WTC11 (cell line): Measurements from ENCODE around the gene HERC2. TPM values are rescaled to one million over a fixed set of nuclear protein-coding genes. Genes with fewer than 3 reads are reported as not detected.

ENCODE experiments used
- ATAC-seq: fragments of 200-7000 bp; cut with Tn5 transposase; 2 replicates; pipeline ENCODE4 v1.10.0; 2021; ENCODE audit warnings: mild to moderate bottlenecking, moderate library complexity
- CTCF ChIA-PET: fragments of 300-600 bp; sonication (Branson Sonifier 250); formaldehyde crosslinking; loops from one replicate; lab custom pipeline; 2021; ENCODE audit warnings: antibody characterized with exemption; lab: Charles Lee
- POLR2A ChIA-PET: fragments of 350-600 bp; sonication (Branson Sonifier 250); formaldehyde crosslinking; loops from one replicate; lab custom pipeline; 2021; ENCODE audit warnings: antibody characterized with exemption; lab: Charles Lee
- DNase-seq: peaks from one replicate; pipeline ENCODE4 v3.0.0; 2021; ENCODE audit warnings: low spot score
- H3K27ac Mint-ChIP-seq: 2 replicates; pipeline ENCODE4 v1.8.0; 2021; ENCODE audit warnings: mixed read lengths
- H3K27me3 Mint-ChIP-seq: 2 replicates; pipeline ENCODE4 v1.8.0; 2021; ENCODE audit warnings: low read depth, mild to moderate bottlenecking, moderate library complexity, mixed read lengths
- H3K36me3 Mint-ChIP-seq: 2 replicates; pipeline ENCODE4 v1.8.0; 2021; ENCODE audit warnings: mixed read lengths
- H3K4me1 Mint-ChIP-seq: 2 replicates; pipeline ENCODE4 v1.8.0; 2022; ENCODE audit warnings: mixed read lengths
- H3K4me3 Mint-ChIP-seq: 2 replicates; pipeline ENCODE4 v1.8.0; 2021; ENCODE audit warnings: mild to moderate bottlenecking, moderate library complexity, mixed read lengths
- H3K9me3 Mint-ChIP-seq: 2 replicates; pipeline ENCODE4 v1.8.0; 2021; ENCODE audit warnings: mixed read lengths
- ESRRA ChIP-seq: sonication (generic); formaldehyde crosslinking; IDR thresholded peaks from 2 replicates; pipeline ENCODE4 v1.8.1; 2022; ENCODE audit warnings: mild to moderate bottlenecking, missing genetic modification reagents, borderline replicate concordance
- FOXJ3 ChIP-seq: sonication (generic); formaldehyde crosslinking; IDR thresholded peaks from 2 replicates; pipeline ENCODE4 v1.9.0; 2021; ENCODE audit warnings: missing genetic modification reagents, mild to moderate bottlenecking, borderline replicate concordance
- FOXK1 ChIP-seq: sonication (generic); formaldehyde crosslinking; IDR thresholded peaks from 2 replicates; pipeline ENCODE4 v1.8.0; 2022; ENCODE audit warnings: mild to moderate bottlenecking, moderate library complexity, missing genetic modification reagents
- FOXP1 ChIP-seq: sonication (generic); formaldehyde crosslinking; IDR thresholded peaks from 2 replicates; pipeline ENCODE4 v1.8.0; 2022; ENCODE audit warnings: missing genetic modification reagents, mild to moderate bottlenecking, moderate library complexity, borderline replicate concordance
- GTF2I ChIP-seq: fragments of 250-450 bp; sonication (Bioruptor Pico); conservative IDR thresholded peaks from 2 replicates; pipeline ENCODE4 v1.4.0; 2021; ENCODE audit warnings: mild to moderate bottlenecking
- MXD4 ChIP-seq: fragments of 250-450 bp; sonication (Bioruptor Pico); IDR thresholded peaks from 2 replicates; pipeline ENCODE4 v1.8.0; 2021; ENCODE audit warnings: mild to moderate bottlenecking, moderate library complexity, borderline replicate concordance
- NFE2L1 ChIP-seq: sonication (generic); formaldehyde crosslinking; IDR thresholded peaks from 2 replicates; pipeline ENCODE4 v1.8.1; 2023; ENCODE audit warnings: missing genetic modification reagents
- NFYB ChIP-seq: sonication (generic); formaldehyde crosslinking; conservative IDR thresholded peaks from 2 replicates; pipeline ENCODE4 v1.8.0; 2022; ENCODE audit warnings: low read depth, missing genetic modification reagents
- NR3C1 ChIP-seq: sonication (generic); formaldehyde crosslinking; conservative IDR thresholded peaks from 2 replicates; pipeline ENCODE4 v1.8.1; 2023; ENCODE audit warnings: low read depth, mild to moderate bottlenecking, missing genetic modification reagents
- PRRX2 ChIP-seq: fragments of 250-450 bp; sonication (Bioruptor Pico); IDR thresholded peaks from 2 replicates; pipeline ENCODE4 v1.8.0; 2021; ENCODE audit warnings: mild to moderate bottlenecking
- SMAD3 ChIP-seq: sonication (generic); formaldehyde crosslinking; IDR thresholded peaks from 2 replicates; pipeline ENCODE4 v1.8.0; 2022; ENCODE audit warnings: missing genetic modification reagents, mild to moderate bottlenecking, borderline replicate concordance
- SP1 ChIP-seq: sonication (generic); formaldehyde crosslinking; conservative IDR thresholded peaks from 2 replicates; pipeline ENCODE4 v1.8.1; 2022; ENCODE audit warnings: missing genetic modification reagents
- TEAD4 ChIP-seq: sonication (generic); formaldehyde crosslinking; IDR thresholded peaks from 2 replicates; pipeline ENCODE4 v1.8.0; 2022; ENCODE audit warnings: mild to moderate bottlenecking, missing genetic modification reagents
- ZNF138 ChIP-seq: sonication (generic); formaldehyde crosslinking; conservative IDR thresholded peaks from 2 replicates; pipeline ENCODE4 v1.8.1; 2022; ENCODE audit warnings: mild to moderate bottlenecking, moderate library complexity, missing genetic modification reagents
- ZNF263 ChIP-seq: sonication (generic); formaldehyde crosslinking; IDR thresholded peaks from 2 replicates; pipeline ENCODE4 v1.8.1; 2022; ENCODE audit warnings: low read depth, mild to moderate bottlenecking, moderate library complexity, missing genetic modification reagents
- ZNF317 ChIP-seq: sonication (generic); formaldehyde crosslinking; IDR thresholded peaks from 2 replicates; pipeline ENCODE4 v1.8.1; 2023; ENCODE audit warnings: low read depth, mild to moderate bottlenecking, moderate library complexity, missing genetic modification reagents, borderline replicate concordance
- total RNA-seq: library from RNA; stranded (reverse); gene quantifications from 3 replicates; pipeline ENCODE4 v1.2.3, GENCODE V29; 2021
- TF ChIP-seq, protein P1 (sequence below): sonication (generic); formaldehyde crosslinking; IDR thresholded peaks from 2 replicates; pipeline ENCODE4 v1.8.1; 2022; ENCODE audit warnings: low read depth, missing genetic modification reagents, borderline replicate concordance
- TF ChIP-seq, protein P2 (sequence below): fragments of 250-450 bp; sonication (Bioruptor Pico); conservative IDR thresholded peaks from 2 replicates; pipeline ENCODE4 v1.9.0; 2021; ENCODE audit warnings: mild to moderate bottlenecking
- TF ChIP-seq, protein P3 (sequence below): sonication (generic); formaldehyde crosslinking; IDR thresholded peaks from 2 replicates; pipeline ENCODE4 v1.8.1; 2022; ENCODE audit warnings: mild to moderate bottlenecking, missing genetic modification reagents, moderate library complexity, borderline replicate concordance
- TF ChIP-seq, protein P4 (sequence below): sonication (generic); formaldehyde crosslinking; IDR thresholded peaks from 2 replicates; pipeline ENCODE4 v1.8.1; 2022; ENCODE audit warnings: mild to moderate bottlenecking, moderate library complexity, missing genetic modification reagents
- TF ChIP-seq, protein P5 (sequence below): sonication (generic); formaldehyde crosslinking; IDR thresholded peaks from 2 replicates; pipeline ENCODE4 v1.8.1; 2023; ENCODE audit warnings: mild to moderate bottlenecking, missing genetic modification reagents
- TF ChIP-seq, protein P6 (sequence below): sonication (generic); formaldehyde crosslinking; IDR thresholded peaks from 2 replicates; pipeline ENCODE4 v1.8.0; 2022; ENCODE audit warnings: mild to moderate bottlenecking, missing genetic modification reagents

The HERC2 gene
- total RNA-seq, 1 experiment from 2014 or later, result 81.5 TPM

DNA sequence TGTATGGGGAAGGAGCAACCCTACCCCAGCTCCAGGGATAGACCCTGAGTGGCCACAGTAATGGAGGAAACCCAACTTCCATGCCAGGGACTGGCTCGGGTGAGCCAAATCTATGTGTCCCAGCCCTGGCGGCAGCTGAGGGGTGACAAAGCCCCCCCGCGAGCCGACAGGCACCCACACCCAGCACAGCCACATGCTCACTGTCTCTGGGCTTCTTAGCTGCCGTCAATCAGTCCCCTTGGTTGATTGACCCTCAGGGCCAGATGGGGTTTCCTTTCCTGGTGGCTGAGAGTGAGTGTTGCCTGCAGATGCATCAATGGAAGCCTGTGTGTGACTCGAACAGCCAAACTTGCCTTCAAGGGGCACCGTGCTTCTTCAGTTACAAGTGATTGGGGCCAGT, 220.8 kb downstream of the HERC2 start:
- ATAC-seq, result no peak
- CTCF ChIA-PET, result interaction anchor here (0.8 to 1.2 kb wide), 3 partner anchors 16 to 25 kb away, joined by 3 read pairs; no protein-coding TSS in a partner anchor
- H3K4me1 Mint-ChIP-seq, result peaks cover 21% of the 10 kb centered on the region
- no peaks in the 10 kb centered on the region for H3K9me3 Mint-ChIP-seq
- H3K36me3 Mint-ChIP-seq, result peaks cover 2% of the 10 kb centered on the region; the same call in 1 of the 2 replicates
- no peak overlapping the region for H3K27ac Mint-ChIP-seq
- TF ChIP-seq, protein P1, sequence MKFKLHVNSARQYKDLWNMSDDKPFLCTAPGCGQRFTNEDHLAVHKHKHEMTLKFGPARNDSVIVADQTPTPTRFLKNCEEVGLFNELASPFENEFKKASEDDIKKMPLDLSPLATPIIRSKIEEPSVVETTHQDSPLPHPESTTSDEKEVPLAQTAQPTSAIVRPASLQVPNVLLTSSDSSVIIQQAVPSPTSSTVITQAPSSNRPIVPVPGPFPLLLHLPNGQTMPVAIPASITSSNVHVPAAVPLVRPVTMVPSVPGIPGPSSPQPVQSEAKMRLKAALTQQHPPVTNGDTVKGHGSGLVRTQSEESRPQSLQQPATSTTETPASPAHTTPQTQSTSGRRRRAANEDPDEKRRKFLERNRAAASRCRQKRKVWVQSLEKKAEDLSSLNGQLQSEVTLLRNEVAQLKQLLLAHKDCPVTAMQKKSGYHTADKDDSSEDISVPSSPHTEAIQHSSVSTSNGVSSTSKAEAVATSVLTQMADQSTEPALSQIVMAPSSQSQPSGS, result no peak
- no peak for TF ChIP-seq GTF2I (CRISPR knock-in tag)
- no peak for TF ChIP-seq ZNF317 (CRISPR knock-in tag)
- TF ChIP-seq, protein P2, sequence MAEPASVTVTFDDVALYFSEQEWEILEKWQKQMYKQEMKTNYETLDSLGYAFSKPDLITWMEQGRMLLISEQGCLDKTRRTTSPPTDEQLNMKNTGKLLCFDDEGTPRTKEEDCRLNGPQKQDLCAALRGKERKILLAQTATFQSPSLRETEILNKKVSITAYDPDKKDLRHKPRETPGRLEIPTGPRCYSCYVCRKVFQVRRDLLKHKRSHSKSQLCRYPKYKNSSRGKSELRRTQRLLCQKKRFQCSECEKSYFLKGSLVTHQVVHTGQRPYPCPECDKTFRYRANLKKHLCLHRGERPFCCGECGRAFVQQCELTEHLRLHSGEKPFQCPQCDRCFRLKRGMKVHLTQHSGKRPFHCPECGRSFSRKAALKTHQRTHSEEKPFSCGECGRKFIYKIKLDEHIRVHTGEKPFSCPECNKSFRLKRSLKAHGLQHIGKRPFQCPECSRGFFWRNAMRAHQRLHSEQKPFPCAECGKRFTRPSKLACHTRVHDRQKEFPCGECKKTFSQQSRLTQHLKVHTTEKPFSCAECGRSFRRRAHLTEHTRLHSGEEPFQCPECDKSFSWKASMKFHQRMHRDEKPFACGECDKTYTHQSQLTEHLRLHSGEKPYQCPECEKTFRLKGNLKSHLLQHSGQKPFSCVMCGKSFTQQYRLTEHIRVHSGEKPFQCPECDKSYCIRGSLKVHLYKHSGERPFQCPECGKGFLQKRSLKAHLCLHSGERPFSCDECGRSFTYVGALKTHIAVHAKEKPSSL (CRISPR knock-in tag), result no peak
- TF ChIP-seq ZNF138 (CRISPR knock-in tag), result no peak
- peaks cover 86% of the 10 kb centered on the region for H3K27me3 Mint-ChIP-seq
- POLR2A ChIA-PET, result no interaction called here
- no peak for DNase-seq
- H3K4me3 Mint-ChIP-seq, result no peak overlapping the region

DNA sequence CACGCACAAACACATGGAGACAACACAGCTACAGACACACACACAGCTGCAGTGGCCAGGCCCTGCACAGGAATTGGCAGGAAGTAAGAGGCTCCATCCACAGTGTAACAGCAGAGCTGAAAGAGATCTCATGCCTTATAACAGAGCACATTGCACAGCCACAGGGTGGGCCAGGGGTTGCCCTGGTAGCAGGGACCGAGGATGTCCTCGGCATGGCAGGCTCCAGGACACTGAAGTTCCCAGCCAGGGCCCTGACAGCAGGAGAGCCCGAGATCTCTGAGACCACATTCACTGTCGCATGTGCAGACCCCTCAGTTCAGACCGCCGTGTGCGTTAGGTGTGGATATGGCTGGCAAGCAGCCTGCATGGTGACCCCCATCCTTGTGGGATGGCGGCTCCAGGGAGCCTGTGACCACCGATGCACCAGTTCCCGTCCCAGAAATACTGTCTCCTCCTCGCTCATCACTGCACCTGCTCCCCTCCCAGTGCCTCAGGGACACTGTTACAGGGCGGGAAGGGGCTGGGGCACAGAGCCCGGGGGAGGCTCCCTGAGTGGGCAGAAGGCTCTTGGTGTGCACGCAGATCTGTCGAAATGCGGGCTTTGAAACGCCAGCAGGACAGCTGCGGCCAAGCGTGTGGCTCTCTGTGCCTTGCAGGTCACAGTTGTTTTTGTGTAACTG, 221.3 kb downstream of the HERC2 start:
- POLR2A ChIA-PET, result no interaction called here
- peak overlapping the region; percentile 49; the same call in 1 of the 2 replicates for H3K4me3 Mint-ChIP-seq
- H3K36me3 Mint-ChIP-seq, result peaks cover 2% of the 10 kb centered on the region; the same call in 1 of the 2 replicates
- TF ChIP-seq, protein P3, sequence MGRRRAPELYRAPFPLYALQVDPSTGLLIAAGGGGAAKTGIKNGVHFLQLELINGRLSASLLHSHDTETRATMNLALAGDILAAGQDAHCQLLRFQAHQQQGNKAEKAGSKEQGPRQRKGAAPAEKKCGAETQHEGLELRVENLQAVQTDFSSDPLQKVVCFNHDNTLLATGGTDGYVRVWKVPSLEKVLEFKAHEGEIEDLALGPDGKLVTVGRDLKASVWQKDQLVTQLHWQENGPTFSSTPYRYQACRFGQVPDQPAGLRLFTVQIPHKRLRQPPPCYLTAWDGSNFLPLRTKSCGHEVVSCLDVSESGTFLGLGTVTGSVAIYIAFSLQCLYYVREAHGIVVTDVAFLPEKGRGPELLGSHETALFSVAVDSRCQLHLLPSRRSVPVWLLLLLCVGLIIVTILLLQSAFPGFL, result no peak
- TF ChIP-seq SP1 (CRISPR knock-in tag) (no peak), MXD4 (CRISPR knock-in tag) (no peak), TEAD4 (CRISPR knock-in tag) (no peak), ESRRA (CRISPR knock-in tag) (no peak), PRRX2 (CRISPR knock-in tag) (no peak), NR3C1 (CRISPR knock-in tag) (no peak), FOXP1 (CRISPR knock-in tag) (no peak)
- CTCF ChIA-PET, result interaction anchor here (0.8 to 1.0 kb wide), 2 partner anchors 16 to 25 kb away, joined by 3 read pairs; no protein-coding TSS in a partner anchor
- peaks cover 24% of the 10 kb centered on the region for H3K4me1 Mint-ChIP-seq
- no peak overlapping the region for H3K27ac Mint-ChIP-seq
- H3K27me3 Mint-ChIP-seq, result peaks cover 86% of the 10 kb centered on the region
- DNase-seq (no peak), ATAC-seq (no peak)
- H3K9me3 Mint-ChIP-seq, result no peaks in the 10 kb centered on the region

DNA sequence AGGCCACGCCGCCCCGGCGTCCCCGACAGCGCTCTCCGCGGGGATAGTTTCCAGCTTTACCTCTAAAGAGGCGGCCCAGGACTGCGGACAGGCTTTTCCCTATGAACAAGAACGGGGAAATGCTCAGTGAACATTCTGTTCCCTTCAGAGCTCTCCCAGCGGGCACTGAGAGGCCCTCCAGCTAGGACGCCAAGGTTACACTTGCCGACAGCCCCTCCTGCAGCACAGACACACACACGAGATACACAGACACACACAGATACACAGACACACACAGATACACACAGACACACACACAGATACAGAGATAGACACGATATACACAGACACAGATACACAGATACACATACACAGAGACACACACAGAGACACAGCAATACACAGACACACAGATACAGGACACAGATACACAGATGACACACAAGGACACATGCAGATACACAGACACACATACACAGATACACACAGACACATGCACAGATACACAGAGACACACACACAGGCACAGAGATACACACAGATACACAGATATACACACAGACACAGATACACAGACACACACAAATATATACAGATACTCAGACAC, 222.3 kb downstream of the HERC2 start:
- Mint-ChIP-seq H3K27ac (no peak overlapping the region), H3K4me1 (peaks cover 28% of the 10 kb centered on the region), H3K36me3 (peaks cover 2% of the 10 kb centered on the region; the same call in 1 of the 2 replicates), H3K9me3 (no peaks in the 10 kb centered on the region), H3K27me3 (peaks cover 91% of the 10 kb centered on the region), H3K4me3 (peak overlapping the region; percentile 49)
- POLR2A ChIA-PET, result no interaction called here
- CTCF ChIA-PET, result interaction anchor here (0.6 to 1.9 kb wide), 12 partner anchors 8 to 1870 kb away, joined by 3 to 13 read pairs (median 4); no protein-coding TSS in a partner anchor
- ATAC-seq (no peak), DNase-seq (no peak)
- no peak for TF ChIP-seq TEAD4 (CRISPR knock-in tag)
- no peak for TF ChIP-seq FOXJ3 (CRISPR knock-in tag)
- no peak for TF ChIP-seq ZNF263 (CRISPR knock-in tag)
- TF ChIP-seq NFE2L1, result no peak
- TF ChIP-seq NFYB (CRISPR knock-in tag), result no peak
- no peak for TF ChIP-seq FOXK1 (CRISPR knock-in tag)
- TF ChIP-seq SMAD3, result no peak
- TF ChIP-seq, protein P4, sequence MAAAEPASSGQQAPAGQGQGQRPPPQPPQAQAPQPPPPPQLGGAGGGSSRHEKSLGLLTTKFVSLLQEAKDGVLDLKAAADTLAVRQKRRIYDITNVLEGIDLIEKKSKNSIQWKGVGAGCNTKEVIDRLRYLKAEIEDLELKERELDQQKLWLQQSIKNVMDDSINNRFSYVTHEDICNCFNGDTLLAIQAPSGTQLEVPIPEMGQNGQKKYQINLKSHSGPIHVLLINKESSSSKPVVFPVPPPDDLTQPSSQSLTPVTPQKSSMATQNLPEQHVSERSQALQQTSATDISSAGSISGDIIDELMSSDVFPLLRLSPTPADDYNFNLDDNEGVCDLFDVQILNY (CRISPR knock-in tag), result no peak
- TF ChIP-seq, protein P5, sequence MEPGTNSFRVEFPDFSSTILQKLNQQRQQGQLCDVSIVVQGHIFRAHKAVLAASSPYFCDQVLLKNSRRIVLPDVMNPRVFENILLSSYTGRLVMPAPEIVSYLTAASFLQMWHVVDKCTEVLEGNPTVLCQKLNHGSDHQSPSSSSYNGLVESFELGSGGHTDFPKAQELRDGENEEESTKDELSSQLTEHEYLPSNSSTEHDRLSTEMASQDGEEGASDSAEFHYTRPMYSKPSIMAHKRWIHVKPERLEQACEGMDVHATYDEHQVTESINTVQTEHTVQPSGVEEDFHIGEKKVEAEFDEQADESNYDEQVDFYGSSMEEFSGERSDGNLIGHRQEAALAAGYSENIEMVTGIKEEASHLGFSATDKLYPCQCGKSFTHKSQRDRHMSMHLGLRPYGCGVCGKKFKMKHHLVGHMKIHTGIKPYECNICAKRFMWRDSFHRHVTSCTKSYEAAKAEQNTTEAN (CRISPR knock-in tag), result no peak
- TF ChIP-seq, protein P6, sequence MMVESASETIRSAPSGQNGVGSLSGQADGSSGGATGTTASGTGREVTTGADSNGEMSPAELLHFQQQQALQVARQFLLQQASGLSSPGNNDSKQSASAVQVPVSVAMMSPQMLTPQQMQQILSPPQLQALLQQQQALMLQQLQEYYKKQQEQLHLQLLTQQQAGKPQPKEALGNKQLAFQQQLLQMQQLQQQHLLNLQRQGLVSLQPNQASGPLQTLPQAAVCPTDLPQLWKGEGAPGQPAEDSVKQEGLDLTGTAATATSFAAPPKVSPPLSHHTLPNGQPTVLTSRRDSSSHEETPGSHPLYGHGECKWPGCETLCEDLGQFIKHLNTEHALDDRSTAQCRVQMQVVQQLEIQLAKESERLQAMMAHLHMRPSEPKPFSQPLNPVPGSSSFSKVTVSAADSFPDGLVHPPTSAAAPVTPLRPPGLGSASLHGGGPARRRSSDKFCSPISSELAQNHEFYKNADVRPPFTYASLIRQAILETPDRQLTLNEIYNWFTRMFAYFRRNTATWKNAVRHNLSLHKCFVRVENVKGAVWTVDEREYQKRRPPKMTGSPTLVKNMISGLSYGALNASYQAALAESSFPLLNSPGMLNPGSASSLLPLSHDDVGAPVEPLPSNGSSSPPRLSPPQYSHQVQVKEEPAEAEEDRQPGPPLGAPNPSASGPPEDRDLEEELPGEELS (CRISPR knock-in tag), result no peak
